Ovary (tissue), 3 donors: ENCODE results near the gene ROBO1.

Experiments used
- CTCF ChIP-seq, 3 donors: fragments of 450-650 bp in 2 of 3; fragments of 200-600 bp in 1 of 3; IDR thresholded peaks; one replicate each; pipeline versions ENCODE4 v1.5.1 to v1.8.0; 2016 to 2022; ENCODE audit warnings: antibody characterized with exemption in 3 of 3, mild to moderate bottlenecking in 1 of 3
- POLR2A ChIP-seq: fragments of 450-650 bp; IDR thresholded peaks from one replicate; pipeline ENCODE4 v1.6.1; 2017; ENCODE audit warnings: antibody characterized with exemption, mild to moderate bottlenecking, moderate library complexity
- donor health status: DM: no; HTN: no; CAD: no.

- TF ChIP-seq POLR2A (no peak), CTCF (IDR thresholded peaks at IDR 0.05) (no peak)
These were observed 906.6 kb downstream of the ROBO1 start for GRCh38 chr3:78861156-78861555.
